ENCODE results near the gene PPME1.

- TF ChIP-seq SUZ12 (IDR thresholded peaks at IDR 0.05; ENCODE audit: extremely low read depth, insufficient read depth, insufficient read length) (no peak), YY1 (IDR thresholded peaks at IDR 0.05; ENCODE audit: insufficient read depth, insufficient read length) (no peak), ZNF274 (IDR thresholded peaks at IDR 0.05; ENCODE audit: low read depth, low read length) (no peak)
Observed at GRCh38 chr11:74221816-74222215, 50.7 kb downstream of the PPME1 start.

All from NT2/D1 (cell line).